GM12801 (cell line): ENCODE results near the gene STON1.

Experiments
- TF ChIP-seq, protein P1 (sequence below): IDR thresholded peaks from one replicate; pipeline ENCODE4 v1.5.1; 2011; ENCODE audit warnings: control low read depth; ENCODE audit not compliant: insufficient read length; ENCODE audit errors: extremely low read depth

Gene STON1

GRCh38 chr2:48529676-48530032, 300 bp upstream of the STON1 start:
- TF ChIP-seq, protein P1, sequence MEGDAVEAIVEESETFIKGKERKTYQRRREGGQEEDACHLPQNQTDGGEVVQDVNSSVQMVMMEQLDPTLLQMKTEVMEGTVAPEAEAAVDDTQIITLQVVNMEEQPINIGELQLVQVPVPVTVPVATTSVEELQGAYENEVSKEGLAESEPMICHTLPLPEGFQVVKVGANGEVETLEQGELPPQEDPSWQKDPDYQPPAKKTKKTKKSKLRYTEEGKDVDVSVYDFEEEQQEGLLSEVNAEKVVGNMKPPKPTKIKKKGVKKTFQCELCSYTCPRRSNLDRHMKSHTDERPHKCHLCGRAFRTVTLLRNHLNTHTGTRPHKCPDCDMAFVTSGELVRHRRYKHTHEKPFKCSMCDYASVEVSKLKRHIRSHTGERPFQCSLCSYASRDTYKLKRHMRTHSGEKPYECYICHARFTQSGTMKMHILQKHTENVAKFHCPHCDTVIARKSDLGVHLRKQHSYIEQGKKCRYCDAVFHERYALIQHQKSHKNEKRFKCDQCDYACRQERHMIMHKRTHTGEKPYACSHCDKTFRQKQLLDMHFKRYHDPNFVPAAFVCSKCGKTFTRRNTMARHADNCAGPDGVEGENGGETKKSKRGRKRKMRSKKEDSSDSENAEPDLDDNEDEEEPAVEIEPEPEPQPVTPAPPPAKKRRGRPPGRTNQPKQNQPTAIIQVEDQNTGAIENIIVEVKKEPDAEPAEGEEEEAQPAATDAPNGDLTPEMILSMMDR = no peak

DNA sequence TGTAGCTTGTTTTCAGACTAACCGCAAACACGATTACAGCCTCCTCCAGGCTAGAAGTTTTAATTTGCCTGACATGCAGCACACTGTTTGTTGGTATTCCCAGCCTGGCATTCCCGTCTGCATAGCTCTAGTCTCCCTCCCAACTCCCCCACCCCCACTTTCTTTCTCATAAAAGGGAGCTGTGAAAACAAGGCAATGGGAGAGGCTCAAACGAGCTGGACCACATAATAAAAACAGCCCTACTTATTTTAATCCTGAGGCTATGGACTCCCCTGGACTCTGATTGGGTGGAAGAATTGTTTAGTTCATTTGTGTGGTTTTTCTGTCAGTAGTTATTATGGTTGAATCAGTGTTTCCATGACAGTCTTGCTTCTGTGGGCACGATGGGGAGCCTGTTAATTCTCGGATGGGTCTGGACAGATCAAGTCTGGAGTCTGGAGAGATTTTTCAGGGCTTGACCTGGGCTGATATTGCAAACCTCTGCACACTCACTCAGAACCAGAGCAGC, 1.2 kb downstream of the STON1 start:
- TF ChIP-seq, protein P1 = no peak

DNA sequence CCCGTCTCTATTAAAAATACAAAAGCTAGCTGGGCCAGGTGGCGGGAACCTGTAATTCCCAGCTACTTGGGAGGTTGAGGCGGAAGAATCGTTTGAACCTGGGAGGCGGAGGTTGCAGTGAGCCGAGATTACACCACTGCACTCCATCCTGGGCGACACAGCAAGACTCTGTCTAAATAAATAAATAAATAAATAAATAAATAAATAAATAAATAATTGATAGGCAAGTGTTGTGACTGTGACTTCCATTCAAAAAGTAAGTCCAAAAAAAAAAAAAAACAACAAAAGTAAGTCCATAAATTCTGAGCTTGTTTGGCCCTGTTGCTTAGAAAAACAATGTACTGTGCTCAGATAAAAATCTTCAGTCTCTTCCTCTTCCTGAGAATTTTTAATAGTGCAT, 2.2 kb downstream of the STON1 start:
- TF ChIP-seq, protein P1 = no peak

DNA sequence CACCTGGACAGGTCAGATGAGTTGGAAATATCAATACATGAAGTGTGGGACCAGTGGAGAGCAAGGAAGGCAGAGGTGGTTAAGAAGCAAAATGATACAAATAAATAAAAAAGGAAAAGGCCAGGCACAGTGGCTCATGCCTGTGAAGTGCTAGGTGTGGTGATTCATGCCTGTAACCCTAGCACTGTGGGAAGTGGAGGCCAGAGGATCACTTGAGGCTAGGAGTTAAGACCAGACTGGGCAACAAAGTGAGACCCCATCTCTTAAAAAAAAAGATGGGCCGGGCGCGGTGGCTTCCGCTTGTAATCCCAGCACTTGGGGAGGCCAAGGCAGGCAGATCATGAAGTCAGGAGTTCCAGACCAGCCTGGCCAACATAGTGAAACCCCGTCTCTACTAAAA, 2.9 kb downstream of the STON1 start:
- TF ChIP-seq, protein P1 = no peak

- TF ChIP-seq, protein P1 = no peak
Observed at GRCh38 chr2:48534781-48535180, 4.8 kb downstream of the STON1 start.

DNA sequence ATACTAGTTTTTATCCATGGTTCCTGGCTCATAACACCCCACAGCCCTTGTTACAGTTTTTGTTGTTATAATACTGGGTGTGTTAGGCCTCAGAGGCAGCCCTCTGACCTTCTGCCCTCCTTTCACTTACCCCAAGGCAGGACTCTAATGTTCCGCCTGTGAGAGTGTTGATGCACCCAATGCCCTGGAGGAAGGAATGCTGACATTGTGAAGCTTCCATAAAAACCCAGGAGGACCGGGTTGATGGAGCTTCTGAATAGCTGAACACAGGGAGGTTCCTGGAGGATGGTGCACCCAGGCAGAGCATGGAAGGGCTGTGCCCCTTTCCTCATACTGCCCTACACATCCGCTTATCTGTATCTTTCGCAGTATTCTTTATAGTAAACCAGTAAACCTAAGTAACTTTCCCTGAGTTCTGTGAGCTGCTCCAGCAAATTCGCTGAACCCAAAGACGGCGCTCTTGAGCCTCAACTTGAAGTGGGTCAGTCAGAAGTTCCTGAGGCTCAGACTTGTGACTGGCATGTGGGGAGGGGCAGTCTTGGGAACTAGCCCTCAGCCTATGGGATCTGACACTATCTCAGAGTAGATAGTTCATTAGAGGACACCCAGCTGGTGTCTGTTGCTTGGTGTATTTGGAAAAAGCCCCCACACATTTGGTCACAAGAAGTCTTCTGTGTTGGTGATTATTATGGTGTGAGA, 10.4 kb downstream of the STON1 start:
- TF ChIP-seq, protein P1 = no peak

DNA sequence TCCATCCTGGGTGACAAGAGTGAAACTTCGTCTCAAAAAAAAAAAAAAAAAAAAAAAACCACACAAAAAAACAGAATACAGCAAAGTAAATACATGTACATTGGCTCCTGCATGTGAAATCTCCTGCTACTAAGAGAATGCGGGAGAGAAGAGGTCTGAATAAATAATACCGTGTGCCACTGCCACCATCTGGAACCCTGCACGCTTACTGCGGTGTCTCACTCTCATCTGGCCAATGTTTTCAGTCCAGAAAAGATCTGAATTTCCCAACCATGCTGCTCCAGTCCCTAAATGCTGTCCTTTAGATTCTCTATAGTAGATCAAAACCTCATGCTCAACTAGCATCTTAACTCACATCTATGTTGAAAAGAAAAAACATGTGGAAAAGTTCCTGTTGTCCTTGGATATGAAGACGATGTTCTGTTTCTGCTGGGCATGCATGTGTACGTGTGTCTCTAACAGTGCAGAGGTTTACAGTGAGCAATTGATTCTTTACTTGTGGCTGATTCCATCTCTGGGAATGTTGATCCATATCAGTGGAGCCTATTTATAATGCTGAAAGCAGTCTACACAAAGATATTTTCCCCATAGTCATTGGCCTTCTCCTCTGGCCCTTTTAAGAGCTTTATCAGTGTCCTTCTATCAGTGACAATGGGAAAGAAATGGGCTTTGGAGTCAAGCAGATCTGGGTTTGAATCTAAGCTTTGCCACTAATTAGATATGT, 11.9 kb downstream of the STON1 start:
- TF ChIP-seq, protein P1 = no peak
